Spleen (tissue), 11 donors: ENCODE data around the gene PANX2. TPM values are rescaled to one million over a fixed set of nuclear protein-coding genes. Genes with fewer than 3 reads are reported as not detected.

Experiments used
- DNase-seq: peaks from one replicate; pipeline ENCODE4 v3.0.0-alpha.2; 2020
- H3K27ac ChIP-seq, 8 donors: fragments of 200-600 bp; sonication (generic) in 7 of 8; 1 replicate in 4 of 8; 2 replicates in 4 of 8; pipeline versions ENCODE4 v1.5.0 to v1.8.0; 2016 to 2021; ENCODE audit warnings: inconsistent platforms in 4 of 8, mild to moderate bottlenecking in 4 of 8, moderate library complexity in 1 of 8
- H3K27me3 ChIP-seq, 7 donors: fragments of 200-600 bp; sonication (generic) in 6 of 7; replicated peaks in 1 of 7; 1 replicate in 4 of 7; 2 replicates in 3 of 7; pipeline versions ENCODE4 v1.5.0 to v1.8.0; 2016 to 2021; ENCODE audit warnings: inconsistent platforms in 3 of 7, mild to moderate bottlenecking in 1 of 7
- H3K36me3 ChIP-seq, 6 donors: fragments of 200-600 bp; sonication (generic) in 5 of 6; 1 replicate in 4 of 6; 2 replicates in 2 of 6; pipeline versions ENCODE4 v1.5.0 to v1.8.0; 2016 to 2021; ENCODE audit warnings: inconsistent platforms in 2 of 6
- H3K4me1 ChIP-seq, 6 donors: fragments of 200-600 bp; sonication (generic) in 5 of 6; 1 replicate in 3 of 6; 2 replicates in 3 of 6; pipeline versions ENCODE4 v1.5.0 to v1.8.0; 2016 to 2021; ENCODE audit warnings: inconsistent platforms in 3 of 6
- H3K4me3 ChIP-seq, 8 donors: fragments of 200-600 bp; sonication (generic) in 7 of 8; 1 replicate in 4 of 8; 2 replicates in 4 of 8; pipeline versions ENCODE4 v1.5.0 to v1.8.0; 2016 to 2021; ENCODE audit warnings: inconsistent platforms in 4 of 8, mild to moderate bottlenecking in 4 of 8, moderate library complexity in 2 of 8
- H3K9me3 ChIP-seq, 8 donors: fragments of 200-600 bp; sonication (generic) in 7 of 8; 1 replicate in 4 of 8; 2 replicates in 4 of 8; pipeline versions ENCODE4 v1.5.0 to v1.8.0; 2016 to 2021; ENCODE audit warnings: inconsistent platforms in 4 of 8
- POLR2A ChIP-seq, 3 donors: fragments of 450-650 bp; IDR thresholded peaks; one replicate each; pipeline ENCODE4 v1.5.1; 2017; ENCODE audit warnings: antibody characterized with exemption in 3 of 3, mild to moderate bottlenecking in 1 of 3
- POLR2AphosphoS5 ChIP-seq, 3 donors: sonication (generic); formaldehyde crosslinking; IDR thresholded peaks; one replicate each; pipeline ENCODE4 v1.5.1; 2017; ENCODE audit warnings: antibody characterized with exemption in 3 of 3
- WGBS, 5 donors: extraction: QIAGEN DNeasy Blood & Tissue Kit in 3 of 5; methylation state at CpG; one replicate each; pipeline versions ENCODE4 v1.1.5 to v1.1.7; 2013 to 2018; 5-methylcytosine and 5-hydroxymethylcytosine counted together
- intact Hi-C: fragments of 100-400 bp; cut with DNase I; formaldehyde crosslinking; loops from one replicate; pipeline ENCODE4 v1.15.0; 2023; ENCODE audit warnings: low total_unique reads
- polyA plus RNA-seq, 3 donors: library from polyadenylated mRNA; stranded (reverse); fragments of 200-250 nt; gene quantifications; one replicate each; pipeline ENCODE4 v1.2.1, GENCODE V29; 2013
- total RNA-seq, 7 donors: library from RNA; depleted of rRNA in 3 of 7; stranded (reverse); fragments of >200 nt in 3 of 7; fragmentation: NEBNext Ultra II Directional in 4 of 7; extraction: Animal tissue kit (Norgen Biotek cat#: 25700) in 4 of 7; gene quantifications; one replicate each; pipeline versions ENCODE4 v1.1.0 to v1.2.1, GENCODE V29; 2016 to 2021
- TF ChIP-seq, protein P1 (sequence below), 11 experiments: fragments of 200-600 bp in 7 of 11; fragments of 450-650 bp in 4 of 11; sonication (generic) in 4 of 11; IDR thresholded peaks in 8 of 11; conservative IDR thresholded peaks in 3 of 11; 1 replicate in 7 of 11; 2 replicates in 4 of 11; pipeline versions ENCODE4 v1.4.0 to v1.8.0; 2016 to 2021; ENCODE audit warnings: antibody characterized with exemption in 11 of 11, inconsistent platforms in 4 of 11, mild to moderate bottlenecking in 1 of 11
- donor health status: healthy with polysubstance abuse.
- donor health status: DM: no; HTN: no; CAD: no; lungs with moderate emphysema.
- donor health status: DM: no; HTN: no; CAD: no.
- donor health status: Bipolar disorder and iron deficiency.
- donor health status: healthy.
- donor health status: DM: no; HTN: no; CAD: no.
- donor health status: DM: yes; HTN: yes; CAD: no.

The PANX2 gene
- total and polyA plus RNA-seq, 10 donors, result 0.11 to 4.6 (median 1.6) TPM

DNA sequence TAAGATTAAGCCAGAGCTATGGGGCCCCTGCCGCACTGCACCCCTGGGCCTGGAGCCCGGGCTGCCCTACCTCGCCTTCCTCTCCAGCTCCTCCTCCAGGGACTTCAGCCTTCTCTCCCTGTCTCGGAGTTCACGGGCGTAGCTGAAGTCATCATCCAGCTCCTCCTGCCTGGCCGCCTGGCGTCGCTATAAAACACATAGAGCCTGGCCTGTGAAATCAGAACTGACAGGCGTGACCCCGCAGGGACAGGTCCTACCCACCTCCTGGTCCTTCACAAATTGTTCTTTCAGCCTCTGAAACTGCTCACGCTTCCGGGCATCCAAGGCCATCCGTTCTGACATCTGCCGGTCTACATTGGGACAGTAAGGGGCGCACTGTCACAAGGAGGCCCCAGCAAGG, 53.5 kb downstream of the PANX2 start:
- WGBS, 5 donors, result 86 to 99% (median 91%) methylated on average over 16 of the region's 16 CpGs
- intact Hi-C loops, result no loop called here
- DNase-seq, result no peak

DNA sequence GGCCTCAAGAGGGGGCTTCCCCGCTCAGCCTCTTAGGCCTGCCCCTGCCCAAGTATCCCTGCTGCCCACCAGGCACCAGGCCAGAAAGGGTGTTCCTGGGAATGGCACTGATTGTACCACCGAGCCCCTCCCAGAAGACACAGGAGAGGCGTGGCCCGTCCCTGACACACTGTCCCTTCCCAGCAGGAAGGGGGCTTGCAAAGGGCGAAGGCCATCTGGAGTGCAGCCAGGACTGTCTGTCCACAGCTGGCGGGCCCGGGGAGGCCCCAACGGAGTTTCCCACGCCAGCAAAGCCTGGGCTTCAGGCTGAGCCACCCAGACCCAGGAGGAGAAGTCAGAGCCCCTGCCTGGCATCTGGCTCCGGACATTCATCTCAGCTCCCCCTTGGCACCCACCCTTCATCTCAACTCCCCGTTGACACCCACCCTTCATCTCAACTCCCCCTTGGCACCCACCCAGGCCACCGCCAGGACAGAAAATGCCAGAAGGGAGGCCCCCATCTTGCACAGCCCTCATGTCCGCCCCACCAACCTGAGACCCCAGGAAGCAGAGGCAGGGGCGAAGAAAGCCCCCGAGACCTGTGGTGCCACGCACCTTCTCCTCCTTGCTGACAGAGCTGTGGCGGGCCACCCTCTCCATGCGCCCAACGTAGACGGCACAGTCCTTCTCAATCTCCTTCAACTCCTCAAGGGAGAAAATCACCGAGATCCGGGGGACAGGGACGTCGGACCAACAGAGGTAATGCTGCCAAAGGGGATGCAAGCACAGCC, 54.9 kb downstream of the PANX2 start:
- Histone ChIP-seq H3K27ac (no peak overlapping the region), H3K4me1 (no peaks in the 10 kb centered on the region), H3K4me3 (no peak overlapping the region), H3K36me3 (peaks cover 7 to 100% (median 83%) of the 10 kb centered on the region in 6 donors), H3K27me3 (no peaks in the 10 kb centered on the region), H3K9me3 (no peaks in the 10 kb centered on the region)
- TF ChIP-seq POLR2AphosphoS5 (IDR thresholded peaks at IDR 0.05) (peak in 1 of 3 donors; percentile 29), POLR2A (IDR thresholded peaks at IDR 0.05) (no peak)
- WGBS, 5 donors, result 87 to 94% (median 89%) methylated on average over 18 to 24 of the region's 24 CpGs
- intact Hi-C loops, result no loop called here
- DNase-seq, result no peak

More for the DNA sequence above, 53.5 kb downstream of the PANX2 start:
- no peak overlapping the region for H3K4me3 ChIP-seq
- no peak overlapping the region for H3K27ac ChIP-seq
- no peaks in the 10 kb centered on the region for H3K9me3 ChIP-seq
- H3K27me3 ChIP-seq, result no peaks in the 10 kb centered on the region
- H3K4me1 ChIP-seq, result no peaks in the 10 kb centered on the region
- H3K36me3 ChIP-seq, result peaks cover 7 to 100% (median 90%) of the 10 kb centered on the region in 6 donors
- TF ChIP-seq POLR2A (IDR thresholded peaks at IDR 0.05) (no peak), POLR2AphosphoS5 (IDR thresholded peaks at IDR 0.05) (peak in 1 of 3 donors; percentile 23)
- TF ChIP-seq, protein P1, sequence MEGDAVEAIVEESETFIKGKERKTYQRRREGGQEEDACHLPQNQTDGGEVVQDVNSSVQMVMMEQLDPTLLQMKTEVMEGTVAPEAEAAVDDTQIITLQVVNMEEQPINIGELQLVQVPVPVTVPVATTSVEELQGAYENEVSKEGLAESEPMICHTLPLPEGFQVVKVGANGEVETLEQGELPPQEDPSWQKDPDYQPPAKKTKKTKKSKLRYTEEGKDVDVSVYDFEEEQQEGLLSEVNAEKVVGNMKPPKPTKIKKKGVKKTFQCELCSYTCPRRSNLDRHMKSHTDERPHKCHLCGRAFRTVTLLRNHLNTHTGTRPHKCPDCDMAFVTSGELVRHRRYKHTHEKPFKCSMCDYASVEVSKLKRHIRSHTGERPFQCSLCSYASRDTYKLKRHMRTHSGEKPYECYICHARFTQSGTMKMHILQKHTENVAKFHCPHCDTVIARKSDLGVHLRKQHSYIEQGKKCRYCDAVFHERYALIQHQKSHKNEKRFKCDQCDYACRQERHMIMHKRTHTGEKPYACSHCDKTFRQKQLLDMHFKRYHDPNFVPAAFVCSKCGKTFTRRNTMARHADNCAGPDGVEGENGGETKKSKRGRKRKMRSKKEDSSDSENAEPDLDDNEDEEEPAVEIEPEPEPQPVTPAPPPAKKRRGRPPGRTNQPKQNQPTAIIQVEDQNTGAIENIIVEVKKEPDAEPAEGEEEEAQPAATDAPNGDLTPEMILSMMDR (IDR thresholded peaks at IDR 0.05 in 8 of 11, conservative IDR thresholded peaks at IDR 0.05 in 3 of 11), result no peak

DNA sequence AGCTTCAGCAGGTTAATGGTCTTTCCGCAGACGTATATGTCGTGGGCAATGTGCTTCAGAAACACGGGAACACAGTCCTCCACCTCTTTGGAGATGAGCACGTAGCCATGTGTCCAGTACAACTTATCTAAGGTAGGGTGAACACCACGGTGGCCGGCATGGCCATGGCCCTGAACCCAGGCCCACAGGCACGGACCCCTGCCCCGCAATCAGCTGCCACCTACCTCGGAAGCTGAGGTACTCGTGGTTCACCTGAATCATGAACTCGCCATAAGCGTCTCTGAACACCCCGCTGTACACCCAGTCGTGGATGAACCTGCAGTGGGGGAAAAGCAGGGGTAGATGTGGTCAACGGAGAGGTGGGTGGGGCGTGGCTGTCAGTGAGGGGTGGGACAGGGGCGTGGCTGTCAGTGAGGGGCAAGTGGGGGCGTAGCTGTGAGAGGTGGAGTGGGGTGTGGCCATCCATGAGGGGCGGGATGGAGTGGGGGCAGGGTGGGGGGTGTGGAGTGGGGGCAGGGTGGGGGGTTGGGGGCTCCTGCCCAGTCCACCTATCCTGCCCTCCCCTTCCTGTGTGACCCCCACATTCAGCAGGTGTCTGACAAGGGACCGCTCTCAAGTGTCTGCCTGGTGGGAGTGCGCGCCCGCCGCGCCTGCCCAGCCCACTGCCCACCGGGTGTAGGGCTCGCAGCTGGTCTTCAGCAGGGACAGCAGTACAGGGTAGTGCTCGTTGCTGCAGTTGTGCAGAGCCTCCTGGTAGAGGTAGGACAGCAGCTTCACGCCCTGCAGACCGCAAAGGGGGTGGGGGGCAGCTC, 55.7 kb downstream of the PANX2 start:
- H3K27ac ChIP-seq, result no peak overlapping the region
- H3K9me3 ChIP-seq, result no peaks in the 10 kb centered on the region
- no peak for DNase-seq
- no peak overlapping the region for H3K4me3 ChIP-seq
- intact Hi-C loops, result no loop called here
- TF ChIP-seq, protein P1 (IDR thresholded peaks at IDR 0.05 in 8 of 11, conservative IDR thresholded peaks at IDR 0.05 in 3 of 11), result no peak
- peak in 1 of 3 donors; percentile 5 for TF ChIP-seq POLR2AphosphoS5 (IDR thresholded peaks at IDR 0.05)
- no peak for TF ChIP-seq POLR2A (IDR thresholded peaks at IDR 0.05)
- no peaks in the 10 kb centered on the region for H3K27me3 ChIP-seq
- H3K36me3 ChIP-seq, result peaks cover 7 to 100% (median 74%) of the 10 kb centered on the region in 6 donors
- H3K4me1 ChIP-seq, result no peaks in the 10 kb centered on the region
- WGBS, 5 donors, result 92 to 96% (median 93%) methylated on average over 28 to 31 of the region's 31 CpGs

DNA sequence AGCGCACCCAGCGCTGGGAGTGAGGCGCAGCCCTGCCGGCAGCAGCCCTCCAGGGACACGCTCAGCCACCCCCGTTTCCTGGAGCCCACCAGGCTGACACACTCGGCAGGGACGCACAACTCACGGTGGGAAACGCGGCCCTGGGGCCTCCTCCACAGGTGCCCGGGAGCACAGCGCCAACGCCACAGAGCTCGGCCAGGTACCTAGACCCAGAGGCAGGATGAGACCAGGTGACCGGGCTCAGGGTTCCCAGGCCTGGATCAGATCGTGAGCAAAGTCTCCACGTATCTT, 56.3 kb downstream of the PANX2 start:
- 85 to 100% (median 89%) methylated on average over 1 to 18 of the region's 18 CpGs for WGBS, 5 donors
- Histone ChIP-seq H3K4me1 (no peaks in the 10 kb centered on the region), H3K36me3 (peaks cover 7 to 100% (median 70%) of the 10 kb centered on the region in 6 donors), H3K27ac (no peak overlapping the region), H3K4me3 (no peak overlapping the region), H3K27me3 (no peaks in the 10 kb centered on the region), H3K9me3 (no peaks in the 10 kb centered on the region)
- intact Hi-C loops, result no loop called here
- no peak for DNase-seq
- TF ChIP-seq POLR2A (IDR thresholded peaks at IDR 0.05) (no peak), POLR2AphosphoS5 (IDR thresholded peaks at IDR 0.05) (peak in 1 of 3 donors; percentile 9)
